Measurements from ENCODE around the gene ZGLP1. TPM values are rescaled to one million over a fixed set of nuclear protein-coding genes. Genes with fewer than 3 reads are reported as not detected.
"Not testable (repeated sequence)": the region's sequence is repeated elsewhere in the genome, so short reads cannot be mapped to it uniquely, and the experiment has no call there.

Gene ZGLP1
- total RNA-seq, 1 donor from 2014 or later: 8.2 TPM

DNA sequence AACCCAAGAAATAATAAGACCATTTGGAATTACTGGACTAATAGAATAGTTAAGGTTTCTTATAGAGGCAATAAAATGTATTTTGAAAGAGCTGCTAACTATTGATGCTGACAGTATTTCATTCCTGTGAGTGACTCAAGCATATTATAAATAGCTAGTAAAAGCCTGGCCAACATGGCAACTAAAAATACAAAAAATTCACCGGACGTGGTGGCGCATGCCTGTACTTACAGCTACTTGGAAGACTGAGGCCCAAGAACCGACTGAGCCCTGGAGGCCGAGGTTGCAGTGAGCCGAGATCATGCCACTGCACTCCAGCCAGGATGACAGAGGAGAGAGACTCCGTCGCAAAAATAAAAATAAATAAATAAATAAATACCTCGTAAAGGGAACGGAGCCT lies 35.2 kb upstream of the ZGLP1 start:
- TF ChIP-seq, protein P1, sequence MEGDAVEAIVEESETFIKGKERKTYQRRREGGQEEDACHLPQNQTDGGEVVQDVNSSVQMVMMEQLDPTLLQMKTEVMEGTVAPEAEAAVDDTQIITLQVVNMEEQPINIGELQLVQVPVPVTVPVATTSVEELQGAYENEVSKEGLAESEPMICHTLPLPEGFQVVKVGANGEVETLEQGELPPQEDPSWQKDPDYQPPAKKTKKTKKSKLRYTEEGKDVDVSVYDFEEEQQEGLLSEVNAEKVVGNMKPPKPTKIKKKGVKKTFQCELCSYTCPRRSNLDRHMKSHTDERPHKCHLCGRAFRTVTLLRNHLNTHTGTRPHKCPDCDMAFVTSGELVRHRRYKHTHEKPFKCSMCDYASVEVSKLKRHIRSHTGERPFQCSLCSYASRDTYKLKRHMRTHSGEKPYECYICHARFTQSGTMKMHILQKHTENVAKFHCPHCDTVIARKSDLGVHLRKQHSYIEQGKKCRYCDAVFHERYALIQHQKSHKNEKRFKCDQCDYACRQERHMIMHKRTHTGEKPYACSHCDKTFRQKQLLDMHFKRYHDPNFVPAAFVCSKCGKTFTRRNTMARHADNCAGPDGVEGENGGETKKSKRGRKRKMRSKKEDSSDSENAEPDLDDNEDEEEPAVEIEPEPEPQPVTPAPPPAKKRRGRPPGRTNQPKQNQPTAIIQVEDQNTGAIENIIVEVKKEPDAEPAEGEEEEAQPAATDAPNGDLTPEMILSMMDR (IDR thresholded peaks at IDR 0.05; ENCODE audit: unreplicated experiment): no peak
- H3K4me3 Mint-ChIP-seq (ENCODE audit: unreplicated experiment): no peak overlapping the region
- H3K27ac Mint-ChIP-seq (ENCODE audit: unreplicated experiment): no peak overlapping the region
- H3K9me3 Mint-ChIP-seq (ENCODE audit: unreplicated experiment): no peaks in the 10 kb centered on the region
- DNase-seq (ENCODE audit: low spot score): no peak
- peaks cover 4% of the 10 kb centered on the region for H3K27me3 Mint-ChIP-seq (ENCODE audit: unreplicated experiment)
- no peaks in the 10 kb centered on the region for H3K4me1 Mint-ChIP-seq (ENCODE audit: unreplicated experiment)
- no peaks in the 10 kb centered on the region for H3K36me3 Mint-ChIP-seq (ENCODE audit: low read depth, unreplicated experiment)

DNA sequence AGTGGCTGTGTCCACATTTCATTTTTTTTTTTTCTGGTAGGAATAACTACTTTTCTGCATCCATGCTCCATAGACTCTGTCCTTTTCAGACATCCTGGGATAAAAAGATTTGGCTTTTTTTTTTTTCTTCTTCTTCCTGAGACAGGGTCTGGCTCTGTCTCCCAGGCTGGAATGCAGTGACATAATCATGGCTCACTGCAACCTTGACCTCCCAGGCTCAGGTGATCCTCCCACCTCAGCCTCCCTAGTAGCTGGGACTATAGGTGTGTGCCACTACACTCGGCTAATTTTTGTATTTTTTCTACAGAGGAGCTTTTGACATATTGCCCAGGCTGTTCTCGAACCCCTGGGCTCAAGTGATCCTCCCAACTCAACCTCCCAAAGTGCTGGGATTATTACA lies 33.9 kb upstream of the ZGLP1 start:
- no peak overlapping the region for H3K4me3 Mint-ChIP-seq (ENCODE audit: unreplicated experiment)
- peaks cover 4% of the 10 kb centered on the region for H3K4me1 Mint-ChIP-seq (ENCODE audit: unreplicated experiment)
- peaks cover 7% of the 10 kb centered on the region for H3K27me3 Mint-ChIP-seq (ENCODE audit: unreplicated experiment)
- TF ChIP-seq, protein P1 (IDR thresholded peaks at IDR 0.05; ENCODE audit: unreplicated experiment): no peak
- no peak overlapping the region for H3K27ac Mint-ChIP-seq (ENCODE audit: unreplicated experiment)
- H3K36me3 Mint-ChIP-seq (ENCODE audit: low read depth, unreplicated experiment): peaks cover 3% of the 10 kb centered on the region
- no peaks in the 10 kb centered on the region for H3K9me3 Mint-ChIP-seq (ENCODE audit: unreplicated experiment)
- no peak for DNase-seq (ENCODE audit: low spot score)

DNA sequence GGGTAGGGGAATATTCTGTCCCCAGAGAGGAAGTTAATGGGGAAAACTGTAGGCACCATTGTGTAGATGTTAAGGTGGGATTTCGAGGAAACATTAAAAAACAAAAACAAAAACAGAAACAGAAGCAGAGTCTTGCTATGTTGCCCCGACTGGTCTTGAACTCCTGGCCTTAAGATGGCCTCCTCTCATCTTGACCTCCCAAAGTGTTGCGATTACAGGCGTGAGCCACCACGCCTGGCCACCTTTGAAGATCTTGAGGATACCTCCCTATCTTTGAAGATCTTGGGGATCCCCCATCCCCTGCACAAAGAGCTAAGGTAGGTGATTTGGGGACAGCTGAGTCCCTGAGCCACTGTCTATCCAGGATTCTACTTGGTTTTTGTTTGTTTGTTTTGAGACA lies 30.4 kb upstream of the ZGLP1 start:
- peaks cover 12% of the 10 kb centered on the region for H3K27me3 Mint-ChIP-seq (ENCODE audit: unreplicated experiment)

DNA sequence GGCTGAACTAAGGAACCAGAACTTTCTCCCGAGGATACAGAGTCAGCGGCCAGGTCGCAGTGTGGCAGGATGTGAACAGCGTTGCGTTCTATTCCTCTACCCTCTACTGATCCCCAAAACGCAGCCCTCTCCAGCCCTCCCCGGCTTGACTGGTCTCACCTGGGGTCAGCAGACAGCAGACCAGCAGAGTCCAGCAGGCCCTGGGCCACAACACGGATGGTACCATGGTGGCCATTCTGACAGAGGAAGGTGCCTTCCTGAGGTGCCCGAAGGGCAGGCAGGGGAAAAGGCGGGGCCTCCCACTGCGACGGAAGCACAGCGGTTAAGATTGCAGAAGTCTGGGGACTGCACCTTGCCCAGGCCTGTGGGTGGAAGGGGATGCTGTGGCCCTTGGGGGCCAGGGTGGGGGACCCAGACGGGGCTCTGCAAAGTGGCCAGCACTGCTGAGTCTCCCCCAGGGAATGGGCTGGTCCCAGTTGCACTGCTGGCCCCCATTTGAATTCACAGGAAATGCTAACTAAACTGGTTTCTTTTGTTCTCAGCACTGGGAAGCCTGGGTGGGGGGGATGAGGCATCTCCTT lies 29.9 kb upstream of the ZGLP1 start, which contains the start of gene ICAM3:
TSS of gene ICAM3 (minus strand) at position 245 of the 581 bp plus-strand sequence. CDS start at position 235, 10 bp downstream.
- H3K9me3 Mint-ChIP-seq (ENCODE audit: unreplicated experiment): no peaks in the 10 kb centered on the region
- DNase-seq (ENCODE audit: low spot score): no peak
- H3K4me3 Mint-ChIP-seq (ENCODE audit: unreplicated experiment): peak within 1 kb of the TSS; percentile 49
- H3K36me3 Mint-ChIP-seq (ENCODE audit: low read depth, unreplicated experiment): peaks cover 3% of the 10 kb centered on the region
- H3K27ac Mint-ChIP-seq (ENCODE audit: unreplicated experiment): peak within 1 kb of the TSS; percentile 64
- H3K27me3 Mint-ChIP-seq (ENCODE audit: unreplicated experiment): peaks cover 12% of the 10 kb centered on the region
- peaks cover 4% of the 10 kb centered on the region for H3K4me1 Mint-ChIP-seq (ENCODE audit: unreplicated experiment)
- TF ChIP-seq, protein P1 (IDR thresholded peaks at IDR 0.05; ENCODE audit: unreplicated experiment): no peak

More for the DNA sequence above, 30.4 kb upstream of the ZGLP1 start:
- H3K36me3 Mint-ChIP-seq (ENCODE audit: low read depth, unreplicated experiment): peaks cover 3% of the 10 kb centered on the region
- H3K4me3 Mint-ChIP-seq (ENCODE audit: unreplicated experiment): no peak overlapping the region
- no peak for DNase-seq (ENCODE audit: low spot score)
- H3K27ac Mint-ChIP-seq (ENCODE audit: unreplicated experiment): no peak overlapping the region
- H3K9me3 Mint-ChIP-seq (ENCODE audit: unreplicated experiment): no peaks in the 10 kb centered on the region
- H3K4me1 Mint-ChIP-seq (ENCODE audit: unreplicated experiment): peaks cover 4% of the 10 kb centered on the region
- TF ChIP-seq, protein P1 (IDR thresholded peaks at IDR 0.05; ENCODE audit: unreplicated experiment): no peak

DNA sequence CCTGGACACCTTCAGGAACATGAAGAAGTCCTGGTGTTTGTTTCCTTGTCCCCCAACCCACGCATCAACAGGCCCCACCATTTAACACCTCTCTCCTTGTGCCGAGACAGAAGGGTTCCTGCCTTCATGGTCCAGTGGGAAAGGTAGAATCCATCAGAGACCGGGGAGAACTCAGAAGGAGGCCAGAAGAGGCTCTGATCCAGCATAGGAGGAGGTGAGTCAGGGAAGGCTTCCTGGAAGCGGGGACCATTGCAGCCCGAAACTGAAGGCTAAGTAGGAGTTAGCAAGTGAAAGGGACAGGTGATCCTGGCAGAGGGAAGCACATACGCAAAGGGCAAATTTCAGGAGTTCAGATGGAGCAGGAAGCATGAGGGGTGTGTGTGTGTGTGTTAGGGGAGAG lies 29.3 kb upstream of the ZGLP1 start:
- Mint-ChIP-seq H3K27ac (ENCODE audit: unreplicated experiment) (no peak overlapping the region), H3K27me3 (ENCODE audit: unreplicated experiment) (peaks cover 12% of the 10 kb centered on the region), H3K36me3 (ENCODE audit: low read depth, unreplicated experiment) (peaks cover 7% of the 10 kb centered on the region), H3K9me3 (ENCODE audit: unreplicated experiment) (no peaks in the 10 kb centered on the region), H3K4me3 (ENCODE audit: unreplicated experiment) (peak overlapping the region; percentile 49), H3K4me1 (ENCODE audit: unreplicated experiment) (peaks cover 4% of the 10 kb centered on the region)
- TF ChIP-seq, protein P1 (IDR thresholded peaks at IDR 0.05; ENCODE audit: unreplicated experiment): no peak
- DNase-seq (ENCODE audit: low spot score): no peak

DNA sequence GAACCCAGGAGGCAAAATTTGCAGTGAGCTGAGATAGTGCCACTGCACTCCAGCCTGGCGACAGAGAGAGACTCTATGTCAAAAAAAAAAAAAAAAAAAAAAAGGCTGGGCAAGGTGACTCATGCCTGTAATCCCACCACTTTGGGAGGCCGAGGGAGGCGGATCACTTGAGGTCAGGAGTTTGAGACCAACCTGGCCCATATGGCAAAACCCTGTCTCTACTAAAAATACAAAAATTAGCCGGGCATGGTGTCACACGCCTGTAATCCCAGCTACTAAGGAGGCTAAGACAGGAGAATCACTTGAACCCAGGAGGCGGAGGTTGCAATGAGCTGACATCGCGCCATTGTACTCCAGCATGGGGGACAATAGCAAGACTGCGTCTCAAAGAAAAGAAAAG lies 27.1 kb upstream of the ZGLP1 start:
- peaks cover 13% of the 10 kb centered on the region for H3K4me1 Mint-ChIP-seq (ENCODE audit: unreplicated experiment)
- not testable (repeated sequence) for H3K4me3 Mint-ChIP-seq (ENCODE audit: unreplicated experiment); H3K9me3 Mint-ChIP-seq (ENCODE audit: unreplicated experiment); H3K27ac Mint-ChIP-seq (ENCODE audit: unreplicated experiment); DNase-seq (ENCODE audit: low spot score)
- peaks cover 17% of the 10 kb centered on the region for H3K27me3 Mint-ChIP-seq (ENCODE audit: unreplicated experiment)
- H3K36me3 Mint-ChIP-seq (ENCODE audit: low read depth, unreplicated experiment): peaks cover 14% of the 10 kb centered on the region

All from endothelial cell (in vitro differentiated cells).